ENCODE data around the gene AMIGO2. TPM values are rescaled to one million over a fixed set of nuclear protein-coding genes. Genes with fewer than 3 reads are reported as not detected.

Gene AMIGO2
- total and polyA plus RNA-seq, 9 of the 15 experiments (the other 6 are each of a cell fraction or from before 2014, with no cell fraction given): 2.0 to 8.3 (median 3.8) TPM

DNA sequence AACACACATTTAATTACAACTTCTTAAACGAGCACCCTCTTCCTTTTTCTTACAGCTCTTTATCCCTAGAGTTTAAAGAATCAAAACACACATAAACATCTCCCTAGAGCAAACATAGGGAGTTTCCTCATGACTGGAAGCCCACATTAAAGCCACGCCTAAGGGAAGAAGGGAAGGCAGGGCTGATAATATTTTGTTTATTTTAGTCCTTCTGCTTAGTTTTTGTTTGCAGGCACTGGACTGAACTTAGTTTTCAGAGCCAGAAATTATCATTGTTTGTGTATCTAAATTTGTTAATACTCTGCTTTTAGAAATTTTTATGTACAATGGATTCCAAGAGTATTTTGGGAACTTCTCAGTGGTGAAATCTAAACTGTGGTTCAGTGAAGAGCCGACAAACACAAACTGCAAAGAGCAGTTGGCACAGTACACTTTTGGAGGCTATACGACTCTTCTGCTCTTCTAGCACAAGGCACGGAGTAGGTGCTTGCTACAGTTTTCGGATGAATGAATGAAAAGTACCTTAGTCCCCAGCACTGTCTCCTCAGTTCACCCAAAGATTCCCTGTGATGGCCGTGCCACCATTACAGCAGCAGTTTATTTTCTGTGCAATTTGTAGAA is 17.6 kb upstream of the AMIGO2 start:
- Histone ChIP-seq H3K9me1 (ENCODE audit: control insufficient read depth, insufficient read depth, low read length) (no peaks in the 10 kb centered on the region), H3K4me3 (no peak overlapping the region), H3K36me3 (ENCODE audit: control insufficient read depth, insufficient read depth, low read length) (no peaks in the 10 kb centered on the region), H3K9ac (ENCODE audit: insufficient read depth in 1 of 2, low read depth in 2 of 2, low read length in 2 of 2) (no peak overlapping the region), H4K20me1 (replicated peaks; ENCODE audit: control insufficient read depth, insufficient read depth, low read length) (no peaks in the 10 kb centered on the region), H3K4me1 (replicated peaks in 1 of 2; ENCODE audit: control insufficient read depth in 2 of 2, insufficient read depth in 2 of 2, low read length in 2 of 2) (no peaks in the 10 kb centered on the region), H3K79me2 (ENCODE audit: control insufficient read depth, insufficient read depth, low read length) (no peaks in the 10 kb centered on the region), H3K27me3 (ENCODE audit: control insufficient read depth in 2 of 2, insufficient read depth in 2 of 2, low read length in 2 of 2) (no peaks in the 10 kb centered on the region), H3K27ac (ENCODE audit: extremely low read depth, low read depth, low read length) (no peak overlapping the region), H3K4me2 (ENCODE audit: insufficient read depth, low read length) (no peak overlapping the region), H2AFZ (ENCODE audit: low read depth, low read length) (no peak overlapping the region; the same call in 1 of the 2 replicates), H3K9me3 (replicated peaks; ENCODE audit: control insufficient read depth, insufficient read depth, low read depth, low read length) (no peaks in the 10 kb centered on the region)
- ChIA-PET CTCF (ENCODE audit: low intra/inter-chr PET ratio) (no interaction called here), POLR2A (interaction anchor here (0.6 to 1.3 kb wide), 3 partner anchors 14 to 1105 kb away, joined by 3 to 4 read pairs (median 3); no protein-coding TSS in a partner anchor)
- in situ Hi-C loops (cut with MboI): no loop called here
- BruUV-seq (replicated peaks): no TSS peak
- intact Hi-C loops (cut with micrococcal nuclease): no loop called here
- 48% methylated on average over 7 of the region's 7 CpGs for WGBS (ENCODE audit: insufficient coverage, low coverage, missing lambda C conversion rate)
- no peak for FAIRE-seq
- no peak for ATAC-seq
- DNase-seq (ENCODE audit: extremely low read depth in 1 of 4, low spot score in 3 of 4): no peak
- no peak for TF ChIP-seq CC2D1A (IDR thresholded peaks at IDR 0.05)
- TF ChIP-seq ZNF696 (CRISPR knock-in tag; conservative IDR thresholded peaks at IDR 0.05): no peak
- no peak for TF ChIP-seq SRF (CRISPR knock-in tag; IDR thresholded peaks at IDR 0.05)
- no peak for TF ChIP-seq HES1 (IDR thresholded peaks at IDR 0.05; ENCODE audit: low read depth)
- TF ChIP-seq, protein P1, sequence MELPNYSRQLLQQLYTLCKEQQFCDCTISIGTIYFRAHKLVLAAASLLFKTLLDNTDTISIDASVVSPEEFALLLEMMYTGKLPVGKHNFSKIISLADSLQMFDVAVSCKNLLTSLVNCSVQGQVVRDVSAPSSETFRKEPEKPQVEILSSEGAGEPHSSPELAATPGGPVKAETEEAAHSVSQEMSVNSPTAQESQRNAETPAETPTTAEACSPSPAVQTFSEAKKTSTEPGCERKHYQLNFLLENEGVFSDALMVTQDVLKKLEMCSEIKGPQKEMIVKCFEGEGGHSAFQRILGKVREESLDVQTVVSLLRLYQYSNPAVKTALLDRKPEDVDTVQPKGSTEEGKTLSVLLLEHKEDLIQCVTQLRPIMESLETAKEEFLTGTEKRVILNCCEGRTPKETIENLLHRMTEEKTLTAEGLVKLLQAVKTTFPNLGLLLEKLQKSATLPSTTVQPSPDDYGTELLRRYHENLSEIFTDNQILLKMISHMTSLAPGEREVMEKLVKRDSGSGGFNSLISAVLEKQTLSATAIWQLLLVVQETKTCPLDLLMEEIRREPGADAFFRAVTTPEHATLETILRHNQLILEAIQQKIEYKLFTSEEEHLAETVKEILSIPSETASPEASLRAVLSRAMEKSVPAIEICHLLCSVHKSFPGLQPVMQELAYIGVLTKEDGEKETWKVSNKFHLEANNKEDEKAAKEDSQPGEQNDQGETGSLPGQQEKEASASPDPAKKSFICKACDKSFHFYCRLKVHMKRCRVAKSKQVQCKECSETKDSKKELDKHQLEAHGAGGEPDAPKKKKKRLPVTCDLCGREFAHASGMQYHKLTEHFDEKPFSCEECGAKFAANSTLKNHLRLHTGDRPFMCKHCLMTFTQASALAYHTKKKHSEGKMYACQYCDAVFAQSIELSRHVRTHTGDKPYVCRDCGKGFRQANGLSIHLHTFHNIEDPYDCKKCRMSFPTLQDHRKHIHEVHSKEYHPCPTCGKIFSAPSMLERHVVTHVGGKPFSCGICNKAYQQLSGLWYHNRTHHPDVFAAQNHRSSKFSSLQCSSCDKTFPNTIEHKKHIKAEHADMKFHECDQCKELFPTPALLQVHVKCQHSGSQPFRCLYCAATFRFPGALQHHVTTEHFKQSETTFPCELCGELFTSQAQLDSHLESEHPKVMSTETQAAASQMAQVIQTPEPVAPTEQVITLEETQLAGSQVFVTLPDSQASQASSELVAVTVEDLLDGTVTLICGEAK (IDR thresholded peaks at IDR 0.05): no peak
- TF ChIP-seq, protein P1 (CRISPR knock-in tag; IDR thresholded peaks at IDR 0.05): no peak
- no peak for TF ChIP-seq SAFB (IDR thresholded peaks at IDR 0.05; ENCODE audit: borderline replicate concordance, low read depth, low read length)
